GM12892 (cell line): ENCODE measurements around the gene COL13A1.

Experiments used
- POLR2A ChIP-seq: IDR thresholded peaks from 2 replicates; pipeline ENCODE4 v1.6.1; 2011; ENCODE audit warnings: low read depth, low read length, control low read depth
- TAF1 ChIP-seq: IDR thresholded peaks from 2 replicates; pipeline ENCODE4 v1.6.1; 2011; ENCODE audit warnings: low read depth, mild to moderate bottlenecking, control low read depth, low read length, borderline replicate concordance

GRCh38 chr10:69863580-69863979, 61.9 kb downstream of the COL13A1 start:
- TF ChIP-seq TAF1 (no peak), POLR2A (no peak)
